Uterus (tissue), 2 donors: ENCODE data around the gene NDUFB8.

Source experiments
- CTCF ChIP-seq, 4 experiments: fragments of 200-600 bp in 2 of 4; fragments of 450-650 bp in 2 of 4; sonication (generic) in 2 of 4; IDR thresholded peaks; one replicate each; pipeline ENCODE4 v1.5.1; 2016 to 2019; ENCODE audit warnings: antibody characterized with exemption in 4 of 4, mild to moderate bottlenecking in 2 of 4, moderate library complexity in 1 of 4
- POLR2A ChIP-seq, 2 donors: fragments of 450-650 bp; IDR thresholded peaks; one replicate each; pipeline ENCODE4 v1.6.1; 2016; ENCODE audit warnings: antibody characterized with exemption in 2 of 2, mild to moderate bottlenecking in 1 of 2, moderate library complexity in 1 of 2

DNA sequence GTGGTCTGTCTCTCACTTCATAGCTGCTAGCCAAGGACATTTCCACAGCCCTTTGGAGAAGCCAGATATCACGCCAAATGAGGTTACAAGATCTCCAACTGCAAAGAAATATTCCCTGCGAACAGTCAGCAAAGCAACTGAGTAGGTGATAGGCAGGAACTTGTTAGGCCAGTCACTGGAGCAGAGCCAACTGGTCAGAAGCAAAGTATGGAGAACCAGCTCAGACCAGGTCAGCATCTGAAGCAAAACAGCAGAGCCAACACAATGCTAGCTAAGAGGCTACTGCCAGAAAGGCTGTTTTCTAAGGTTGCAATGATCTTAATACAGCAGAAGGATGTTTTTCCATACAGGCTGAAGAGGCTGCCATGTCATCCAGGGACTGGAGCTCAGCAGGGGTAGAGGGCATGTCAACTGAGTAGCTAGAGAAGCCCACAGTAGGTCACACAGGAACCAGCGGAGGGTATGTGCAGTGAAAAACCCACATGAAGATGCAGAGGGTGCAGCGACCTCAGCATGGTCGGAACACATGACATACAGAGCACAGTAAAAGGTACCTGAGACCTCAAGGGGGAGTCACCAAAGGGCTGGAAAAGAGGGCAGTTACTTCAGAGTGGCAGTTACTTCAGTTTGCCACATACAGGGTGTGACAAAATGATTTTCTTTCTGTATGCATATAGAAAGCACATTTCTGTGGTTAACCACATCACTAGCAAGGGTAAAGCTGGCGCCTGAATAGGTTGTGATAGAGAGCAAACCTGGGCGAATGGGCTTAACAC, 18.9 kb downstream of the NDUFB8 start:
- TF ChIP-seq CTCF (IDR thresholded peaks at IDR 0.05) (no peak), POLR2A (IDR thresholded peaks at IDR 0.05) (no peak)
